ENCODE data around the gene LTB4R2.

LTB4R2 gene

GRCh38 chr14:24356208-24356607 lies 46.3 kb downstream of the LTB4R2 start:
- H3K36me3 Mint-ChIP-seq, result no peaks in the 10 kb centered on the region
- no peak overlapping the region for H3K4me3 Mint-ChIP-seq
- no peaks in the 10 kb centered on the region for H3K9me3 Mint-ChIP-seq
- no peaks in the 10 kb centered on the region for H3K4me1 Mint-ChIP-seq
- DNase-seq, result no peak
- CTCF ChIA-PET, result no interaction called here
- H3K27ac Mint-ChIP-seq, result no peak overlapping the region
- H3K27me3 Mint-ChIP-seq, result peaks cover 54% of the 10 kb centered on the region

- H3K4me3 Mint-ChIP-seq, result no peak overlapping the region
- CTCF ChIA-PET, result interaction anchor here (0.9 to 2.1 kb wide), 2 partner anchors 8 to 27 kb away, joined by 3 to 6 read pairs; no protein-coding TSS in a partner anchor
- DNase-seq, result no peak
- H3K4me1 Mint-ChIP-seq, result peaks cover 5% of the 10 kb centered on the region
- peaks cover 50% of the 10 kb centered on the region for H3K27me3 Mint-ChIP-seq
- no peak overlapping the region for H3K27ac Mint-ChIP-seq
- H3K36me3 Mint-ChIP-seq, result no peaks in the 10 kb centered on the region
- H3K9me3 Mint-ChIP-seq, result no peaks in the 10 kb centered on the region
Measured at GRCh38 chr14:24360281-24360680, 50.3 kb downstream of the LTB4R2 start.

GRCh38 chr14:24361326-24361725 lies 51.4 kb downstream of the LTB4R2 start:
- Mint-ChIP-seq H3K4me1 (peaks cover 13% of the 10 kb centered on the region), H3K27me3 (peaks cover 58% of the 10 kb centered on the region), H3K9me3 (no peaks in the 10 kb centered on the region), H3K36me3 (no peaks in the 10 kb centered on the region), H3K27ac (no peak overlapping the region), H3K4me3 (no peak overlapping the region)
- no peak for DNase-seq
- CTCF ChIA-PET, result interaction anchor here (1.6 to 2.4 kb wide), 3 partner anchors 9 to 70 kb away, joined by 6 to 13 read pairs (median 7); no protein-coding TSS in a partner anchor

Measured in activated naive CD4-positive, alpha-beta T cell treated with anti-CD3 and anti-CD28 coated beads, Interleukin-2, amount 10 ng/mL, durations not matched to agents 7 days and 5 days (primary cell).